SK-N-DZ (cell line): ENCODE results near the gene ZDHHC1.
"Not testable (repeated sequence)": the region's sequence is repeated elsewhere in the genome, so short reads cannot be mapped to it uniquely, and the experiment has no call there.

Source experiments
- DNase-seq: peaks from one replicate; pipeline ENCODE4 v3.0.0-alpha.2; 2015; ENCODE audit warnings: low spot score
- small RNA-seq, 2 experiments: library from RNA; depleted of rRNA; stranded (forward); fragments of <200 nt; gene quantifications; one replicate each; pipeline ENCODE3, GENCODE V24; 2014

The ZDHHC1 gene

GRCh38 chr16:67361038-67361437 is 55.2 kb downstream of the ZDHHC1 start:
- no peak for DNase-seq

GRCh38 chr16:67359540-67360269 is 56.6 kb downstream of the ZDHHC1 start:
- DNase-seq, result not testable (repeated sequence)

GRCh38 chr16:67357561-67357960 is 58.7 kb downstream of the ZDHHC1 start:
- no peak for DNase-seq

- DNase-seq, result no peak
Observed at GRCh38 chr16:67356396-67356795, 59.9 kb downstream of the ZDHHC1 start.

GRCh38 chr16:67352463-67352862 is 63.8 kb downstream of the ZDHHC1 start:
- DNase-seq, result not testable (repeated sequence)

- DNase-seq, result no peak
Observed at GRCh38 chr16:67350324-67350723, 66.0 kb downstream of the ZDHHC1 start.

GRCh38 chr16:67349172-67349571 is 67.1 kb downstream of the ZDHHC1 start:
- no peak for DNase-seq

GRCh38 chr16:67346341-67346740 is 69.9 kb downstream of the ZDHHC1 start:
- no peak for DNase-seq

- no peak for DNase-seq
Observed at GRCh38 chr16:67345401-67345800, 70.9 kb downstream of the ZDHHC1 start.

Small RNAs within 50 kb of the gene (small RNA-seq; reads per million reads assigned to genes)
- 0 reads per million in 2 experiments for gene RNU1-123P
